Epidermal melanocyte (primary cell): ENCODE results near the gene FOXE1.

Experiments used
- DNase-seq: peaks from one replicate; pipeline ENCODE4 v3.0.0; 2011; ENCODE audit warnings: low spot score; ENCODE audit not compliant: insufficient read length

Gene FOXE1

GRCh38 chr9:97866300-97866699 lies 13.3 kb downstream of the FOXE1 start:
- DNase-seq = no peak

DNA sequence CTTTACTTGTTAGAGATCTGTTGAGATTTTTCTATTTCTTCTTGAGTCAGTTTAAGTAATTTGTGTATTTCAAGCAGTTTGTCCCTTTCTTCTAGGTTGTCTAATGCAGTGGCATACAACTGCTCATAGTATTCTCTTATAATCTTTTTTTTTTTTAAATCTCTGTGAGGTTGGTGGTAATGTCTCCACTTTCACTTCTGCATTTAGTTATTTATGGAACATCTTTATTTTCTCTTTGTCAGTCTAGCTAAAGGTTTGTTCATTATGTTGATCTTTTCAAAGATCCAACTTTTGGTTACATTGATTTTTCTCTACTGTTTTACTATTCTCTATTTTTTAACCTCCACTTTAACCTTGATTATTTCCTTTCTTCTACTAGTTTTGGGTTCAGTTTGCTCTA lies 13.8 kb downstream of the FOXE1 start:
- DNase-seq = no peak

DNA sequence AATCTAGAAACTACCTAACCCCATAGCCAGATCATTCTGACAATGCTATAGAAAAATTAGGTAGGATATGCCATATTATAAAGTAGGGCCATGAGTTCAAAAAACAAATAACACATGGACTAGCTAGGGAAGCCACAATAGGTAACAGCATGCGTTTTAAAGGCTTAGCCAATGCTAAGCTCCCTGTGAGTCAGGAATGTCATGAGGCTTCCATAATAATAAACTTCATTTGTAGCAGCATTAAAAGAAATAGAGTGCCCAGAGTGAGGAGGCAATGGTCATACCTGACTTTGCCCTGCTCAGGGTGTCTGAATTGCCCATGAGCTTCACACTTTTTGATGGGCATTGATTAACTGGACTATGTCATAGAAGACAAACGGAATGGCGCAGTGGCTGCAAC lies 15.8 kb downstream of the FOXE1 start:
- no peak for DNase-seq

DNA sequence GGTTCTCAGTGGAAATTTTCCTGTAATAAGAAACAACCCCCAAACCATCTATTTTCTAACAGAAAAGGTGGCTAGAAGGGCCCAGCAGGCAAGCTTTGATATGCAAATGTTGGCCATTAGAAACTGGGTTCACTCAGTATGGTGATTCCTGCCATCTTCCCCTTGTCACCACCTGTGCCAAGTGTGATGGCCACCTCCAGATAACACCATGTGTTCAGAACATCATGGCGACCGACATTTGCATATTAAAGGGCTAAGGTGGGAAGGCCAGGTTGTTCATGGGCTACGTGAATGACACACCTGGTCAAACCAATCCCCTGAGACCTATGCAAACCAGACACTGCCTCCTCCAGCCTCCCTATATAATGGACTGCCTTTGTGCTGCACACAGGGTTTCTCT lies 20.4 kb downstream of the FOXE1 start:
- DNase-seq = no peak

- no peak for DNase-seq
Measured at GRCh38 chr9:97873882-97874281, 20.9 kb downstream of the FOXE1 start.

- DNase-seq = no peak
Measured at GRCh38 chr9:97874624-97875023, 21.6 kb downstream of the FOXE1 start.

DNA sequence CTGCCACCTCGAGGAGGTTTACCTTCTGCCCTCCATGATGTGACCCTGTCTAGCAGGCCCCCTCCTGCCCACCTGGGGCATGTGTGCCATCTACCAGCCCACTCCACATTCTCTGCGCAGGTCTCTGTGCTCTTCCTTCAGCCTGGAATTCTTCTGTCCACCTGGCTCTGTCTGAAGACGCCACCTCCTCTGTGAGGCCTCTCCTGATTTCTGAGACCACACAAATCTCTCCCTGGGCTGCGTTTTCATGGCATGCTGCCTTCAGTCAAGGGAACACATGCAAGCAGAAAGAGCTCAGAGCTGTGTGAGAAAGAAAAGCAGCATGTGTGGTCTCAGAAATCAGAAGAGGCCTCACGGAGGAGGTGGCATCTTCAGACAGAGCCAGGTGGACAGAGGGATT lies 22.1 kb downstream of the FOXE1 start:
- DNase-seq = no peak

GRCh38 chr9:97876061-97876460 lies 23.0 kb downstream of the FOXE1 start:
- DNase-seq = no peak

DNA sequence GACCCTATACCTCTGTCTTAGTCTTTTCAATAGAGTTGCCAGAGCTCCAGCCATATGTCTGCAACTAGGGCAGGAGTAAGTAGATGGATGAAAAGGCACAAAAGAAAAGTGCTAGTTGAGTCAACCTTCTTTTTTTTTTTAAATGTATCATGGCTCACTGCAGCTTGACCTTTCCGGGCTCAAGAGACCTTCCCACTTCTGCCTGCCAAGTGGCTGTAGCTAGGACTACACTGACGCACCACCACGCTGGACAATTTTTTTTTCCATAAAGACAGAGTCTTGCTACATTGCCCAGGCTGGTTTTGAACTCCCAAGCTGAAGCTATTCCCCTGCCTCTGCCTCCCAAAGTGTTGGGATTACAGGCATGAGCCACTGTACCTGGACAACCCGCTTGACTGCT lies 27.3 kb downstream of the FOXE1 start:
- DNase-seq = no peak

DNA sequence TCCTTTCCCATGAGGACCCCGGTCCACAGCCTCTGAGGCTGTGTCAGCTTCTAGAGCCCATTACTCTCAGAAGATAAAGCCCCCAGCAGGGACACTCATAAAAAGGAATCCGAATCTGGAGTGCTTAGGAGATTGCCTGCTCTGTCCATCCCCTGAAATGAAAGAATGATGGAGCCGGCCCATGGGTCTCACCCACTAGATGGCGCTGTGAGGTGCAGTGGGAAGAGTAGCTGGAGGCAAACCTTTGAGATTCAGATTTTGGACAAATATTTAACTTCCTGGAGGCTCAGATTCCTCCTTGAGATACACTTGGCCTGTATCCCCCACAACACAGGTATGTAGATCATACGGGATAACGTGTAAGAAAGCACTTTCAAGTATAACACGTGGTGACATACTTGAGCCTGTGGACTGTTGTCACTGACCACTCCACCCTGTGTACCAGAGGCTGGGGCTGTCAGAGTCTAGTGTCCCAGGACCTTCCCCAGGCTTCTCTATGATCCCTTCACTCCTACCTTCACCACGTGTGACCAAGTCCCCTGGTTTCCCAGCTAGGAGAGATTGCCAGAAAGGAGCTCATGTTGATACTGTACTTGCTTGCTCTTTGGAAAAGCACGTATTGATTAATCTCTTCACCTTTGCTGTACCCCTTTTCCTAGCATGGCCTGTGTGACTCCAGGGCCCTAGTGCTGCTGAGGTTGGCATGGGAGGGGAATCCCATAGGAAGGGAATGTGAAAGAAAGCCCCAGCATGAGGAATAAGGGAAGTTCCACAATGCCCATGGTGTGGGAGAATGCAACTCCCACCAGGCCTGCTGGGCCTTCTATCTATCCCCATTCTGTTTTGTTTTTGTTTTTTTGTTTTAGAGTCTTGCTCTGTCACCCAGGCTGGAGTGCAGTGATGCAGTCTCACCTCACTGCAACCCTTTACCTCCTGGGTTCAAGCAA lies 37.2 kb downstream of the FOXE1 start:
- no peak for DNase-seq

- DNase-seq = no peak
Measured at GRCh38 chr9:97891736-97892135, 38.7 kb downstream of the FOXE1 start.

- no peak for DNase-seq
Measured at GRCh38 chr9:97892421-97892820, 39.4 kb downstream of the FOXE1 start.

DNA sequence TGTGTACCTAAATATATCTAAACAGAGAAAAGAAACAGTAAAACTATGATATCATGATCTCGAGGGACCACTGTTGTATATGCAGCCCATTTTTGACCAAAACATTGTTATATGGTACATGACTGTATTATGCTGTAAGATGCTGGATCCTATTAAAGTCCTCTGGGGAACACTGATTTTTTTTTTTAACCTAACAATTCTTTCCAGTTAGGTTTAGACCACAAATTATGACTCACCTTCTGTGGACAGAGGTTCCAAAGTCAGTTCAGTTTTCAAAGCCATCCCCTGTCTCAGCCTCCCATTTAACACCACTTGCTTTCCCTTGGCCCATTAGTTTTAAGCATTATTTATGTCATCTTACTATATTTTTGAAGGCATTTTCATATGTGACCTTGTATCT lies 42.2 kb downstream of the FOXE1 start:
- DNase-seq = no peak

DNA sequence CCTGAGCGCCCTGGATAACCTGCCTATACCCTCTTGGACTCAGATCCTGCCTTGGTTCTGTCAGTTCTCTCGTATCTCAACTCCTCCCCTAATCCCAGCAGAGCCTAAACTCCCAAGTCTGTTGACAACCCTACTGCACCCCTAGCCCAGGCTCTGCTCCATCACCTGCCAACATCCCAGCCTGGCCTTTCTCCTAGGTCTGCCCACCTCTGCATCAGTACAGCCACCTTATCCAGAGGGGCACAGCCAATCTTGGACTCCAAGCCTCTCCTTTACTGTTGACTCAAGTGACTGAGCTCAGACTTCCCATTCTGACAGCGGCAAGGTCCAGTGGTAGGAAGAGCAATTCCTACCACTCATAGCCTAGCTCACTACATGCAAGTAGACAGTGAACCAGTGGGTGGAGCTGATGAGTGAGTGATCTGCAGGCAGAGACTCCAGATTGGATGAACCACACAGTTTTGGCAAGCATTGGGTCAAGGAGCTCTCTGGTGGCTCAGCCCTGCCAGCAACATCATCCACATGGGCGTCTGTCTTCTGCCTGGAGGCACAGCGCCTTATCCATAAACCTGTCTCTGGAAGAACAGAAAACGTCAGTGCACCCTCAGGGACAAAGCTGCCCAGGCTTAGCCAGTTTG lies 42.8 kb downstream of the FOXE1 start:
- DNase-seq = no peak

- no peak for DNase-seq
Measured at GRCh38 chr9:97900103-97900737, 47.2 kb downstream of the FOXE1 start.

DNA sequence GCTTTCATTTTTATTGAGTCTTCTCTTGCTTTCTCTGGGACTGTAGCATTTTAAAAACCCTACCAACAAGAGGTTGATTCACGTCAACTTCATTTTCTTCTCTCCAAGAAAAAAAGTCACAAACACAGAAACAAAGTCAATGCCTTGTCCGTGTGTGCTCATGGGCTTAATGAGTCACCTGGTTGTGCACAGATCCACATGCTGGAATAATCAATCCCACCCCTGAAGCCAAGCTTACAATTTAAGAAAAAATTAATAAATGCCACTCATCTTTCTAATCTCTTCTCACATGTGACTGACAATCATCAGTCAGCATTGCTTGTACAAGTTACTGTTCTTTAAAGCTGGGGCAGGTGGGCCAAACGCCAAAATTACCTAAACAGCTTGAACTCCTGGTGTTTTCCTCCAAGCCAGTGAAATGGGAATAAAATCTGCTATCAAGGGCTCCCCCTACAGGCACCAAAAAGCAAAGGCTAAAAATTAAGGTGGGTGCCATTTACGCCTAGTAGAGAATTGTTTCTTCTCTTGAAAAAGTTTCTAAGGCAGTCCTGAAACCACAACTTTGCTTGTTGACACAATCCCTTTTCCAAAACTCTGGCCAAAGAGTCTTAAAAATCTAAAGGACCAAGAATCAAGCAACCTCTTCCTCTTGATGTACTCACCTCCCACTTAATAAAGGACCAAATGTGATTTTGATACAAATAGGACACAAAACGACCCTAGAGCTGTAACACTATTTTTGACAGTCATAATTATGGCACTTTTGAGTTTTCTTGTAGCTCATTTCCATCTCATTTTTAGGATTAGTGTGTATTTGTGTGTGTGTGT lies 47.9 kb downstream of the FOXE1 start:
- DNase-seq = no peak

DNA sequence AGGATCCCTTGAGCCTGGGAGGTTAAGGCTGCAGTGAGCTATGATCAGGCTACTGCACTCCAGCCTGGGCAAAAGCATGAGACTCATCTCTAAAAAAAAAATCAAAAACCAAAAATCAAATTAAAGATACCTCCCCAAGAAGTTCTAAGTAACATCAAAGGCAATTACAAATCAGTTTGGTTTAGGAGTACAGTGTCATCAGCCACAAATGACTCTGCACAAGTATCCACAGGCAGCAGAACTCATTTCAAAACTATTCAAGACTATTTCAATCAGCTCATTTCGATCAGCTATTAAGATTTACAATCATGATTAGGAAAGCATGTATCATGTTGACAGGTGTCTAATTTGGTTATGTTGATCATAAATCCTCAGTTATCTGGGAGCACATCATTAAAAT lies 50.2 kb downstream of the FOXE1 start:
- no peak for DNase-seq

GRCh38 chr9:97904725-97905124 lies 51.7 kb downstream of the FOXE1 start:
- no peak for DNase-seq

GRCh38 chr9:97905228-97905627 lies 52.2 kb downstream of the FOXE1 start:
- no peak for DNase-seq
